Pancreas (tissue), 10 donors: ENCODE measurements around the gene MAGEB2. TPM values are rescaled to one million over a fixed set of nuclear protein-coding genes. Genes with fewer than 3 reads are reported as not detected.

Experiments used
- ATAC-seq, 4 donors: fragments of 200-7000 bp; cut with Tn5 transposase; one replicate each; pipeline versions ENCODE4 v1.8.0 to v1.9.1; 2020; ENCODE audit warnings: mild to moderate bottlenecking in 4 of 4, moderate library complexity in 4 of 4
- DNase-seq, 6 donors: peaks; one replicate each; pipeline ENCODE4 v3.0.0-alpha.2; 2020
- FAIRE-seq: peaks from 2 replicates; lab custom pipeline; 2012; peaks lifted over from hg19 to GRCh38; lab: Jason Lieb, UNC
- H3K27ac ChIP-seq, 4 donors: fragments of 200-600 bp; sonication (generic); 1 replicate in 3 of 4; 2 replicates in 1 of 4; pipeline versions ENCODE4 v1.5.0 to v1.8.0; 2020
- H3K27me3 ChIP-seq, 4 donors: fragments of 200-600 bp; one replicate each; pipeline ENCODE4 v1.8.0; 2021
- H3K36me3 ChIP-seq, 3 donors: fragments of 200-600 bp; sonication (generic) in 1 of 3; one replicate each; pipeline versions ENCODE4 v1.5.0 to v1.8.0; 2020 to 2021
- H3K4me1 ChIP-seq, 3 donors: fragments of 200-600 bp; one replicate each; pipeline ENCODE4 v1.8.0; 2021
- H3K4me3 ChIP-seq, 4 donors: fragments of 200-600 bp; sonication (generic) in 2 of 4; one replicate each; pipeline versions ENCODE4 v1.5.0 to v1.8.0; 2020 to 2021
- H3K9me3 ChIP-seq, 4 donors: fragments of 200-600 bp; one replicate each; pipeline ENCODE4 v1.8.0; 2021
- WGBS, 2 donors: extraction: QIAGEN DNeasy Blood & Tissue Kit; methylation state at CpG; one replicate each; pipeline ENCODE4 v1.1.7; 2013; 5-methylcytosine and 5-hydroxymethylcytosine counted together
- intact Hi-C, 3 donors: fragments of 100-400 bp; cut with DNase I; formaldehyde crosslinking; loops; one replicate each; pipeline versions ENCODE4 v1.11.1 to v1.14.2; 2022
- polyA plus RNA-seq, 2 donors: library from polyadenylated mRNA; stranded (reverse); fragments of 200-250 nt; gene quantifications; one replicate each; pipeline ENCODE4 v1.2.3, GENCODE V29; 2013
- total RNA-seq, 6 donors: library from RNA; stranded (reverse); fragmentation: NEBNext Ultra II Directional in 4 of 6; extraction: Animal tissue kit (Norgen Biotek cat#: 25700) in 4 of 6; gene quantifications; one replicate each; pipeline versions ENCODE4 v1.2.1 to v1.2.4, GENCODE V29; 2021 to 2023
- TF ChIP-seq, protein P1 (sequence below), 4 donors: fragments of 200-600 bp; sonication (generic) in 3 of 4; IDR thresholded peaks; one replicate each; pipeline versions ENCODE4 v1.5.0 to v1.8.0; 2021; ENCODE audit warnings: antibody characterized with exemption in 4 of 4
- donor health status: healthy with polysubstance abuse.
- donor health status: DM: no; HTN: no; CAD: no; lungs with moderate emphysema.
- donor health status: DM: no; HTN: no; CAD: no.
- donor health status: control.
- donor health status: control.
- donor health status: Bipolar disorder and iron deficiency.
- donor health status: DM: yes; HTN: yes; CAD: no.
- donor health status: DM: no; HTN: no; CAD: no.
- donor health status: DM: no; HTN: no; CAD: no.
- donor health status: DM: yes; HTN: yes; CAD: no.

The MAGEB2 gene
- total and polyA plus RNA-seq, 8 donors = not detected

DNA sequence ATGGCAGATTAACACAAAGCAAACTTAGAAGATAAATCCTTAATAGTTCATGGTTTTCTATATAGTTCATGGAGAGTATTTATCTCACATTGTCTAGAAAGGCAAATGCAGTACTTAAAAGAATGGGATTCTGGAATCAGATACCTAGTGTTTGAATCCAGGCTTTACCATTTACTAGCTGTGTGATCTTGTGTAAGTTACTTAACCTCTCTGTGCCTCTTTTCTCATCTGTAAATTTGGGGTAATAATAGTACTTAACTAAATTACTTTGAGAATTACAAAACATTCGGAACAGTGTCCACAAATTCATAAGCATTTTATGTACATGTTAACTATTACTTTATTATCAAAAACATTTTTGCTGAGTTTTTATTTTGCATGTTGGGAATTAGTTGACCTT lies 47.4 kb downstream of the MAGEB2 start:
- no peak overlapping the region for H3K4me3 ChIP-seq
- intact Hi-C loops = no loop called here
- WGBS, 2 donors = 44 to 48% methylated on average over 1 of the region's 1 CpG

More for the DNA sequence above, 47.4 kb downstream of the MAGEB2 start:
- Histone ChIP-seq H3K4me1 (no peaks in the 10 kb centered on the region), H3K27me3 (peaks cover 0 to 23% (median 3%) of the 10 kb centered on the region in 4 donors), H3K9me3 (no peaks in the 10 kb centered on the region), H3K36me3 (no peaks in the 10 kb centered on the region), H3K27ac (no peak overlapping the region)
- FAIRE-seq (no peak), DNase-seq (no peak), ATAC-seq (no peak)
- TF ChIP-seq, protein P1, sequence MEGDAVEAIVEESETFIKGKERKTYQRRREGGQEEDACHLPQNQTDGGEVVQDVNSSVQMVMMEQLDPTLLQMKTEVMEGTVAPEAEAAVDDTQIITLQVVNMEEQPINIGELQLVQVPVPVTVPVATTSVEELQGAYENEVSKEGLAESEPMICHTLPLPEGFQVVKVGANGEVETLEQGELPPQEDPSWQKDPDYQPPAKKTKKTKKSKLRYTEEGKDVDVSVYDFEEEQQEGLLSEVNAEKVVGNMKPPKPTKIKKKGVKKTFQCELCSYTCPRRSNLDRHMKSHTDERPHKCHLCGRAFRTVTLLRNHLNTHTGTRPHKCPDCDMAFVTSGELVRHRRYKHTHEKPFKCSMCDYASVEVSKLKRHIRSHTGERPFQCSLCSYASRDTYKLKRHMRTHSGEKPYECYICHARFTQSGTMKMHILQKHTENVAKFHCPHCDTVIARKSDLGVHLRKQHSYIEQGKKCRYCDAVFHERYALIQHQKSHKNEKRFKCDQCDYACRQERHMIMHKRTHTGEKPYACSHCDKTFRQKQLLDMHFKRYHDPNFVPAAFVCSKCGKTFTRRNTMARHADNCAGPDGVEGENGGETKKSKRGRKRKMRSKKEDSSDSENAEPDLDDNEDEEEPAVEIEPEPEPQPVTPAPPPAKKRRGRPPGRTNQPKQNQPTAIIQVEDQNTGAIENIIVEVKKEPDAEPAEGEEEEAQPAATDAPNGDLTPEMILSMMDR (IDR thresholded peaks at IDR 0.05) = no peak

Other genes with a start within 250 kb of the MAGEB2 start
- not detected for gene MAGEB3, start 15.1 kb downstream of the MAGEB2 start, total RNA-seq
- gene MAGEB3, start 15.1 kb downstream of the MAGEB2 start, polyA plus RNA-seq = not detected
- not detected for gene MAGEB4, start 26.4 kb downstream of the MAGEB2 start, total RNA-seq
- gene MAGEB4, start 26.4 kb downstream of the MAGEB2 start, polyA plus RNA-seq = not detected
- not detected for gene MAGEB1, start 31.6 kb downstream of the MAGEB2 start, total RNA-seq
- gene MAGEB1, start 31.6 kb downstream of the MAGEB2 start, polyA plus RNA-seq = not detected
- gene NR0B1, start 93.8 kb downstream of the MAGEB2 start, total RNA-seq = under 1 TPM; 0.13 to 0.40 (median 0.33) TPM
- gene NR0B1, start 93.8 kb downstream of the MAGEB2 start, polyA plus RNA-seq = 1 to 10 TPM; 2.7 to 6.9 TPM